DOHH2 (cell line): Measurements from ENCODE around the gene GSK3B.

ENCODE experiments used
- H3F3A ChIP-seq: fragments of 200-600 bp; sonication (generic), shearing (Covaris generic); 2 replicates; pipeline ENCODE4 v1.6.0; 2016; ENCODE audit warnings: antibody characterized with exemption, mild to moderate bottlenecking; ENCODE audit not compliant: control insufficient read depth, insufficient read depth
- H3K27ac ChIP-seq: fragments of 200-600 bp; sonication (generic); 2 replicates; pipeline ENCODE4 v1.5.1; 2014; ENCODE audit warnings: low read depth, mild to moderate bottlenecking, low read length, moderate library complexity
- H3K27me3 ChIP-seq: fragments of 200-600 bp; sonication (generic); 2 replicates; pipeline ENCODE4 v1.6.1; 2014; ENCODE audit warnings: mild to moderate bottlenecking, low read length, mixed read lengths; ENCODE audit not compliant: control insufficient read depth
- H3K36me3 ChIP-seq: fragments of 200-600 bp; sonication (generic); 2 replicates; pipeline ENCODE4 v1.6.1; 2014; ENCODE audit warnings: mild to moderate bottlenecking, low read length, moderate library complexity, mixed read lengths; ENCODE audit not compliant: control insufficient read depth
- H3K4me1 ChIP-seq: fragments of 200-600 bp; sonication (generic); 2 replicates; pipeline ENCODE4 v1.6.1; 2014; ENCODE audit warnings: mild to moderate bottlenecking, low read length, mixed read lengths; ENCODE audit not compliant: control insufficient read depth
- H3K4me2 ChIP-seq: fragments of 200-600 bp; sonication (generic); 2 replicates; pipeline ENCODE4 v1.6.0; 2014; ENCODE audit warnings: mild to moderate bottlenecking, low read length, moderate library complexity
- H3K4me3 ChIP-seq: fragments of 200-600 bp; sonication (generic); 2 replicates; pipeline ENCODE4 v1.5.1; 2014; ENCODE audit warnings: mild to moderate bottlenecking, low read length, mixed read lengths
- H3K79me2 ChIP-seq: fragments of 200-600 bp; sonication (generic); 2 replicates; pipeline ENCODE4 v1.6.1; 2014; ENCODE audit warnings: mild to moderate bottlenecking, low read length, mixed read lengths; ENCODE audit not compliant: control insufficient read depth
- H3K9me2 ChIP-seq: fragments of 200-600 bp; sonication (generic); replicated peaks from 2 replicates; pipeline ENCODE4 v1.6.1; 2014; ENCODE audit warnings: mild to moderate bottlenecking, low read length, mixed read lengths; ENCODE audit not compliant: control insufficient read depth
- H3K9me3 ChIP-seq: fragments of 200-600 bp; sonication (generic); 2 replicates; pipeline ENCODE4 v1.6.1; 2014; ENCODE audit warnings: antibody characterized with exemption, low read length, mixed read lengths; ENCODE audit not compliant: control insufficient read depth, insufficient read depth
- H4K20me1 ChIP-seq: fragments of 200-600 bp; sonication (generic); 2 replicates; pipeline ENCODE4 v1.6.0; 2014; ENCODE audit warnings: low read depth, mild to moderate bottlenecking, antibody characterized with exemption, low read length, moderate library complexity; ENCODE audit not compliant: control insufficient read depth, insufficient read depth
- CTCF ChIP-seq: fragments of 200-600 bp; sonication (generic); IDR thresholded peaks from one replicate; pipeline ENCODE4 v1.5.1; 2014; ENCODE audit warnings: antibody characterized with exemption, mild to moderate bottlenecking, low read depth, low read length; ENCODE audit not compliant: poor library complexity, severe bottlenecking
- EZH2phosphoT487 ChIP-seq: fragments of 200-600 bp; sonication (generic); IDR thresholded peaks from 2 replicates; pipeline ENCODE4 v1.6.1; 2017; ENCODE audit warnings: borderline replicate concordance, mild to moderate bottlenecking, antibody characterized with exemption, low read length, moderate library complexity, mixed read lengths

The GSK3B gene

GRCh38 chr3:119981386-119981785 lies 112.9 kb downstream of the GSK3B start:
- H4K20me1 ChIP-seq: no peaks in the 10 kb centered on the region
- no peaks in the 10 kb centered on the region for H3K9me3 ChIP-seq
- no peaks in the 10 kb centered on the region for H3K27me3 ChIP-seq
- no peaks in the 10 kb centered on the region for H3F3A ChIP-seq
- H3K27ac ChIP-seq: no peak overlapping the region
- H3K36me3 ChIP-seq: no peaks in the 10 kb centered on the region
- no peaks in the 10 kb centered on the region for H3K4me1 ChIP-seq
- no peak overlapping the region for H3K4me2 ChIP-seq
- H3K4me3 ChIP-seq: no peak overlapping the region
- no peaks in the 10 kb centered on the region for H3K9me2 ChIP-seq
- TF ChIP-seq CTCF (no peak), EZH2phosphoT487 (no peak)
- peaks cover 33% of the 10 kb centered on the region for H3K79me2 ChIP-seq

- Histone ChIP-seq H3K9me3 (no peaks in the 10 kb centered on the region), H3K4me1 (no peaks in the 10 kb centered on the region), H3F3A (no peaks in the 10 kb centered on the region), H3K79me2 (peaks cover 48% of the 10 kb centered on the region), H3K36me3 (no peaks in the 10 kb centered on the region), H3K4me3 (no peak overlapping the region), H3K27ac (no peak overlapping the region), H3K27me3 (no peaks in the 10 kb centered on the region), H4K20me1 (no peaks in the 10 kb centered on the region), H3K4me2 (no peak overlapping the region), H3K9me2 (no peaks in the 10 kb centered on the region)
- TF ChIP-seq CTCF (no peak), EZH2phosphoT487 (no peak)
Observed at GRCh38 chr3:119978554-119979208, 115.6 kb downstream of the GSK3B start.

- Histone ChIP-seq H3K4me1 (no peaks in the 10 kb centered on the region), H3K4me3 (no peak overlapping the region), H3K9me3 (no peaks in the 10 kb centered on the region), H3K36me3 (no peaks in the 10 kb centered on the region), H3K27ac (no peak overlapping the region), H3K4me2 (no peak overlapping the region), H3K9me2 (no peaks in the 10 kb centered on the region), H3K27me3 (no peaks in the 10 kb centered on the region), H4K20me1 (no peaks in the 10 kb centered on the region), H3F3A (no peaks in the 10 kb centered on the region), H3K79me2 (peaks cover 52% of the 10 kb centered on the region)
- no peak for TF ChIP-seq EZH2phosphoT487
- TF ChIP-seq CTCF: no peak
Observed at GRCh38 chr3:119977353-119977752, 116.9 kb downstream of the GSK3B start.
